AG08395 (cell line): ENCODE measurements around the gene DNAJC6.
"Not testable (repeated sequence)": the region's sequence is repeated elsewhere in the genome, so short reads cannot be mapped to it uniquely, and the experiment has no call there.

Experiments
- DNase-seq: peaks from one replicate; pipeline ENCODE4 v3.0.0; 2012; ENCODE audit warnings: mixed read lengths, low spot score

The DNAJC6 gene

DNA sequence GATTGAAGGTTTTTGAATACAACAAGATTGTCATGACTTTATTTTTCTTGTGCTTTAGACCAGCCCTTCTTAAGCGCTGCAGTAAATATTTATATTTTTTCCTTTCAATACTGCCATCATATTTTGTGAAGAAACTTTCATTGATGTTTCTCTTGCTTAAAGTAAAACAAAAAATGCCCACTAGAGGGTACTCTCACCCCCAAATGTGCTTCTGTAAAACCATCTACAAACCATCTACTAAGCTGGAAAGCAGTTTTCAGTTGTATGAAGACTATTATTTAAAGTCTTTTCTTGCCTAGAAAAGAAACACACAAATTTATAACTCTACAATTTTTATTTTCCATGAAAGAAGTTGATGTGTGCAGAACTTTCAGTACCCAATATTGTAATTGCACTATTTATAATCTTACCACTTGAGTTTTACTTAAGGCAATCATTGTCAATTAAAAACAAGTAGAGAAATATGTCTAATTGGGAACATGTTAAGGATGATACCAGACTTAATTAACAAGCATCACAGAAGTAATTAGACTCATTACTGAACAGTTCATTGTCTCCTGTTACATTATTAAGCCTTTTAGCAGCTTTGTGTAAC is 121.9 kb downstream of the DNAJC6 start:
- DNase-seq, result peak; percentile 27

DNA sequence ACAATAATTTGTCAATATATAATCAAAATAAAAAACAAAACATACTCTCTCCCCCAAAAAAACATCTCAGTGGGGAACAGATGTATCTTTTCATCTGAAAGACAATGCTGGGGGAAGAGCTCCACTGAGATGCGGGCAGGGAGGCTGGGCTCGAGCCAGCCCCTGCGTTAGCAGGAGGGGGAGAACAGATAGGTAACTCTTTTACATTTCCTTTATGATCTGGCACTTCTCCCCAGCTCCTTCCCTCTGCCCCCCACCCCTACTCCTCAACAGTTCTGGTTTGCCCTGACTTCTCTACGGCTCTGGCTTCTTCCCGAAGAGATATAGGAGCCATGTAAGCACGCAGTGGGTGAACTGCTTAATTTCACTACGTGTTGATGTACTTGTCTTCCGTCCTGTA is 123.6 kb downstream of the DNAJC6 start:
- DNase-seq, result no peak

DNA sequence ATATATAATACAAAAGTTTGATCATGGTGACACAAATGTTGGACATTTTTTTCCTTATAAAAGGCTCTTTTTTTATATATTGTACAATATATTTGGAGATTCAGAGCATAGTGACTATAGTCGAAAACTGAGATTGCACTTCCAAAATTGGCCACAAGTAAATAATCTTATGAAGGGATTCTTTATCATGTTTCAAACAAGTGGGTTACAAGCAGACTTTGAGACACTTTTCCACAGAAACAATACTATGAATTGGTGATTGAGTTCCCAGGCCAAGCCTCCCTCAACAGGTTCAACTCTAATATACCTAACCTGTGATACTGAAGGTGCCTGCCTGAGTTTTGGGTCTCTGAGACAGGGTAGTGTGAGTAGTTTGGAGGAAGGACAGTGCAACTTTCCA is 124.9 kb downstream of the DNAJC6 start:
- DNase-seq, result no peak

DNA sequence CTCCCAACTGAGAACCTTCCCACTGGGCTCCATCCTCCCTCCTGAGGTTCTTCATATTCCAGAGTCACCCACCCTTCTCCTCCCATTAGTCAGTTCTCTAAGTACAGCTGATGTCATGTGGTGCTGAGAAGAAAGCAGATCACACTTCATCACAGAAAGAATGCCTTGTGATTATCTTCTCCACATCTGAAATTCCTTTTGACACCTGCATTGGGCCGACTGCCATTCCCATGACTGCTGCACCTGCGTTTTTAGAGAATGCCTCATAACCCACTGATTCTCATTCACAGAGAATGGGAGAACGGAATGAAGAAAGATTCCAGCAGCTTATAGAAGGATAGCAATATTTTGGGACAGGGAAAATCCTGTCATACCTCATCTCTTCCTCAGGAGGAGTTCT is 125.4 kb downstream of the DNAJC6 start:
- no peak for DNase-seq

DNA sequence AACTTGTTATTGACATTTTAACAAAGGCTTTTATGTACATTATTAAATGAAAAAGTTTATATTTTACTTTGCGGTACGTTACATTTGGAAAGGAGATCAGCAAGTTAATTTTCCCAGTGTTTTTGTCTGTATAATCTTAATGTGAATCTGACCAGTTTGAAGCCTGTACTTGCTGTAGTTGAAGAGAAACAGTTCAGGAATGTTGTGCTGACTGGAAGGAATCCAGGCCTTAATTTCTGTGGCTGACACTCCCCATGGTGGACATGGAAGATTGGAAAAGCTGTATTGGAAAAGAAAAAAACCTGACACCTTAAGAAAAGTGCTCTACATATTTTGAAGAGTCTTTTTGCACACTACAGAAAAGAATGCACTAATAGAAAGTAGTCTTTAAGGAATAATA is 126.6 kb downstream of the DNAJC6 start:
- DNase-seq, result peak; percentile 72

DNA sequence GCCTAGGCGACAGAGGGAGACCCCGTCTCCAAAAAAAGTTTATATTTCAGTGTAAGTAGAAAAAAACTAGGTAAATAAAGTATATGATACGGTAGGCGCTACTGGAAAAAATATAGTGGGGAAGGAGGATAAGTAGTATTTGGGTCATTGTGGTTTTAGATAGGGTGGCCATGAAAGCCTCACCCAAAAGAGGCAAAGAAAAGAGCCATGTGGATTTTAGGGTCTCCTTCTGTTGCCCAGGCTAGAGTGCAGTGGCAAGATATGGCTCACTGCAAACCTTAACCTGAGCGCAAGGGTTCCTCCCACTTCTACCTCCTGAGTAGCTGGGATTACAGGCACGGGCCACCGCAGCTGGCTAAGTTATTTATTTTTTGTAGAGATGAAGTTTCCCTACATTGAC is 128.3 kb downstream of the DNAJC6 start:
- DNase-seq, result no peak

DNA sequence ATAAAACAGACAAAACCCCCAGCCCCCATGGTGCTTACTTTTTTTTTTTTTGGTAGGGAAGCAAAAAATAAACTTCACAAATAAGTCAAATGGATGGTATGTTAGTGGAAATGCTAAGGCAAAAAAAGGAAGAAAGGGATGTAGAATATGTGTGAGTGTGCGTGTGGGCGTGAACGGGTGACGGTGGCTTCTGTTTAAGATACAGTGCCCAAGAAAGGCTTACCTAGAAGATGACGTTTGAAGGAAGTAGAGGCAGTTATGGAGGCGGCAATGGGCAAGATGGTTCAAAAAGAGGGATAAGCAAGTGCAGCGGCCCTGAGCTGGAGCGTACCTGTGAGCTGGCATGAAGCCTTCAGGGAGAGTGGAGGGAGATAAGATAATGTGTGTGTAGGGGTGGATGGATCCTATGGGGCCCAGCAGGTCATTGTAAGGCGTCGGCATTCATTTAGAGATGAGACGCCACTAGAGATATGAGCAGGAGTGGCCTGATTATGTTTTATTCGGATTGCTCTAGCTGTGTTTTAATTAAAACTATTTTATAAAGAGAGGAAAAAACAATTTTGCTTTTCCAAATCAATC is 131.1 kb downstream of the DNAJC6 start:
- DNase-seq, result no peak

DNA sequence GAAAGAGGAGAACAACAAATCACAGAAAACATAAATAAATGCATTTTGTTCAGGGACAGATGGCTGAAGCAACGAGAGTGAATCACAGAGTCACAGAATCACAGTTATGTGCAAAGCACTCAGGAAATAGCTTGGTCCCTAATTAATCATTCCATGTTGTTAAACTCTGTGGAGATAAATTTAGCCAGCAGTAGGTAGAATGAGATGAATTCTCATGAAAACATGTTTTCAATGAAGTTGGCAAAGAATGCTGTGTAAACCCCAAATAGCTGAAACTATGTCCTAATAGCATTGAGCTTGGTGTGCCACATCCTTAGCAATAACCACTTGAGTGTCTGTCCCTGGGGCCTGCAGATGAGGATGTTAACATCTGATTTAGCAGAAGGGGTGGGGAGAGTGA is 131.6 kb downstream of the DNAJC6 start:
- DNase-seq, result peak; percentile 78

DNA sequence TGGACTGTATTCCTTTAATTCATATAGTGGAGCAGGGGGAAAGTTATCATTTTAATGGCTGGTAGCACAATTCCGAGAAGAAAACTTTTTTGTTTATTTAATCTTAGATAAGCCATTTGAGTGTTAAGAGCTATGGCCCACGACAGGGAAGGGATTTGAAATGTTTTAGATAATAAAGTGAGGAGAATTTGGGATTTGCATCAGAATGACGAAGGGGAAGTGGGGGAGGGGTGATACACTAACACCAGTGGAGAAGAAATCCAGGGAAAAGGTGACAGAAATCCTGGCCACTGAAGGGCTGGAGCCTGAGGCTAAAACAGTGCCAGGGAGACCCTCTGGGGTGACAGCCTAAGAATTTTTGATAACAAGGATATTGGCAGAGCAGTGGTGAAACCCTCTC is 132.1 kb downstream of the DNAJC6 start:
- no peak for DNase-seq

DNA sequence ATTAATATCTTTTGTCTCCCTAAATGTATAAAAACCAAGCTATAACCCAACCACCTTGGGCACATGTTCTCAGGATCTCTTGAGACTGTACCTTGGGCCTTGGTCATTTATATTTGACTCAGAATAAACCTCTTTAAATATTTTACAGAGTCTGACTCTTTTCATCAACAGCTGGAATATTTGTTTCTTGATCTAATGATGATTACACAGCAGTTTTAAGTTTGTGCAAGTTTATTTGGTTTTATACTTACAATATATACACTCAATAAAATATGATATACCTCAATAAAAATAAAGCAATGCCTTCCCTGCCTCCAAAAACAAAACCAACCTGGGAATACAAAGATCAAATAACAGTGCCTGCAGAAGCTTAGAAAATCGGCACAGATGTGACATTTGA is 133.1 kb downstream of the DNAJC6 start:
- no peak for DNase-seq

DNA sequence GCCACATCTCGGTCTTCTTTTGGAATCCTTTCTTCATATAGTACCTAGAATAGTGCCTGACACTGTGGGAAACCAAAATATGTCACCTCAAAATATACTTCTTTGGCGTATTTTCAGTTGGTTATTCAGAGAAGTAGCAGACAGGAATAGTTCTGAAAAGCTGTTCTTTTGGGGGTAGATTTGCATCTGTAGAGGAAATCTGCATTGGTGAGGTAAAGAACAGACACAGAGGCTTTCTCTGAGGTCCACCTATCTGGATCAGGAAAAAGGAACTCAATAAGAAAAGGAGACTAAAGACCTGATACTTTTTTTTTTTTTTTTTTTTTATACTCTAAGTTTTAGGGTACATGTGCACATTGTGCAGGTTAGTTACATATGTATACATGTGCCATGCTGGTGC is 134.3 kb downstream of the DNAJC6 start:
- DNase-seq, result no peak

DNA sequence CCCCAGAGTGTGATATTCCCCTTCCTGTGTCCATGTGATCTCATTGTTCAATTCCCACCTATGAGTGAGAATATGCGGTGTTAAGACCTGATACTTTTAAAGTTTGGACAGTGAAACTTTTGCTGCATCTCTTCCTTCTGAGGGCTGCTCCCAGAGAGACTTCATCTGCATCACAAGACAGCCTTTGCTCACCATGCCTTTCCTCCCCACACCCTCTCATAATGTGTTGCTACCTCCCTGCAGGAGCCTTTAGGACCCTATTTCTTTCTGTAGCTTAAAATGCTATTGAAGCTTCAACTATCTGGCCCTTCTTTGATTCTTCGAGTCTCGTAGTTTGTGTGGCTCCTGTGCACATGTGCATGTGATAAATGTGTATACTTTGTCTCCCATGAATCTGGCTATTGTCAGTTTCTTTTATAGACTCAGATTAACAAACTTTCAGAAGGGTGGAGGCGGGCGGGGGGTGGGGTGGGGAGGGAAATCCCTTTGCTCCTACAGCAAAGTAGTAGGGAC is 134.8 kb downstream of the DNAJC6 start:
- no peak for DNase-seq

DNA sequence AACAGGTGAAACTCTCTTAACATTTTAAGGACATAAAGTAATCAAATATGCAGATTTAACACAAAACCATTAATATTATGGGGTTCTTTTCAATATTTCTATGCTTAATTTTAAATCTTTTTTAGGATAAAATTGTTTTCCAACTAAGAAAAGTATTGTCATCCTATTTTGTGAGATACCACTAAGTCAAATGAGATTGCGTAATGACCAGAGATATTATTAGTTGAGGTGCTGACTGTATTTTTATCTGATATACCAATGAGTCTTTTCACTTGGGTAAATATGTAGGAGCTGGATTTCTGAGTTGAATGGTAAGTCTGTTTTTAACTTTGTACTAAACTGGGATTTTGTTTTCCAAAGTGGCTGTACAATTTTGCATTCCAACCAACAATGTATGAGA is 136.5 kb downstream of the DNAJC6 start:
- DNase-seq, result no peak

DNA sequence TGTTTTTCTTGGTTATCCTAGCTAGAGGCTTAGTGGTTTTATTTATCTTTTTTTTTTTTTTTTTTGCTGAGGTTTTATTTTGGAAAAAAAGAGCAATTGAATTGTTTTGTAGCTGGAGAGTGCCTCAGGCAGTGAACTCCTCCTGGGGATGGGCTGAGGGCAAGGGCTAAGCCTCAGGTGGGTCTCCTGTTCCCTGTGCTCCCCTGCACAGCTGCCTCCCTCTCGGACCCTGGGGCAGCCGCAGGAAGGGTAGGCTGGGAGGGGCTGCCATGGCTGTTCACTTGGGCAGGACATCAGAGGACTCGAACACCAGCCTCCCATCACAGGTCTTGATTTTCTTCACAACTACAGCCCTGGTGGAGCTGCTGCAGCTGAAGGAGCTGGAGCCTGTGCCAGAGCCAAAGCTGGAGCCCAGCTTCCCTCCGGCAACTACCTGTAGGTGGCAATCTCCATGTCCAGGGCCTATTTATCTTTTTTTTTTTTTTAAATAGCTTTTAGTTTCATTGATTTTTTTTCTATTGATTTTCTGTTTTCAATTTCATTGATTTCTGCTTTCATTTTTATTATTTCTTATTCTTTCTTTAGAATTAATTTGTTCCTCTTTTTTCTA is 140.0 kb downstream of the DNAJC6 start:
- DNase-seq, result no peak

DNA sequence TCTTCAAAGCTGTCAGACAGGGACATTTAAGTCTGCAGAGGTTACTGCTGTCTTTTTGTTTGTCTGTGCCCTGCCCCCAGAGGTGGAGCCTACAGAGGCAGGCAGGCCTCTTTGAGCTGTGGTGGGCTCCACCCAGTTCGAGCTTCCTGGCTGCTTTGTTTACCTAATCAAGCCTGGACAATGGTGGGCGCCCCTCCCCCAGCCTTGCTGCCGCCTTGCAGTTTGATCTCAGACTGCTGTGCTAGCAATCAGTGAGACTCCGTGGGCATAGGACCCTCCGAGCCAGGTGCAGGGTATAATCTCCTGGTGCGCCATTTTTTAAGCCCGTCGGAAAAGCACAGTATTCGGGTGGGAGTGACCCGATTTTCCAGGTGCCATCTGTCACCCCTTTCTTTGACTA is 146.3 kb downstream of the DNAJC6 start:
- DNase-seq, result not testable (repeated sequence)

DNA sequence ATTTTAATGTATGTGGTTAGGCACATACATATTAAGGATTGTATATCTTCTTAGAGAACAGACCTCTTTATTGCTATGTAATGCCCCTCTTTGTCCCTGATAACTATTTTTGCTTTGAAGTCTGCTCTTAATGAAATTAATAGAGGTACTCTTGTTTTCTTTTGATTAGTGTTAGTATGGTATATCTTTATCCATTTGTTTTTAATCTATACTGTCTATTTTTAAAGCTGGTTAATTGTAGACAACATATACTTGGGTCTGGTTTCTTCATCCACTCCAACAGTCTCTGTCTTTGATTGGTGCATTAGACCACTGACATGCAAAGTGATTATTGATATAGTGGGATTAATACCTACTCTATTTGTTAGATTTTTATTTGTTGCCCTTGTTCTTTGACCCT is 147.1 kb downstream of the DNAJC6 start:
- DNase-seq, result no peak

DNA sequence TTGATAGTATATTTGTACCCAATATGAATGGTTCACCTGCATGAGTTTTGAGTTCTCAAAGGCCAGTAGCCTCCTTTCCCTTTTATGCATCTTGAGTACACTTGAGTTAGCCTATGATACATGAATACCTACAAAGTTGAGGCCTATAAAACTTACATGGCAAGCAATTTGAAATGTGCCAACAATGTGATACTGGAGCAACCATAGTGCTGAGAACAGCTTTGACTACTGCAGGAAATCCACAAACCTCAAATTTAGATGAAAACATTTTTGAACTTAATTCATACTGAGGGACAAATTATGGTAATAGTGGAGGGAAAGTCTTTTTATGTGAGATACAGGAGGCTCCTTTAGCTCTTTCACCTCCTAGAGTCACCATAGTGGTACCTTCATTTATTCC is 148.5 kb downstream of the DNAJC6 start:
- DNase-seq, result no peak

DNA sequence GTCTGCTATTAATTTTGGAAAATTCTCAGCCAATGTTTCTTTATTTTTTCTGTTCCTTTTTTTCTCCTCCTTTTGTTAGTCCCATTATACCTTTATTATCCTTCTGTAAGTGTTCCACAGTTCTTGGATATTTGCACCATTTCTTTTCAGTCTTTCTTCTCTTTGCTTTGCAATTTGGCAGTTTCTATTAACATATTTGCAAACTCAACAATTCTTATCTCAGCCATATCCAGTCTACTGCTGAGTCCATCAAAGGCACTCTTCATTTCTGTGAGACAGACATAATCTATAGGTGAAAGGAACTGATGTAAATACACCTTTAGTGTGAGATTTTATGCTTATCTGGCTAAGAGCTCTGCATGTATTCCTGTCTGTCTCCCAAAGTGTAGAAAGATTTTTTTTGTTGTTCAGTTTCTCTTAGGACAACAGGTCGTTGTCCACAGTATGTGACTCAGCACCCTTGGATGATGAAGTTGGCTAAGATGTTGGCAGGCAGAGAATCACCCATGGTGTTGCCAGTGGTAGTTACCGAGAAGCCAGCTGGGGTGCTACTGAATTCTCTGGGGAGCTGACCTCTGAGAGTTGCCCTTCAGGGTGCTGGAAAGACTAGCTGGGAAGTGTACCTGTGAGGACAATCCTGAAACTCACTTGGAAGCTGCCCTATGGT is 149.5 kb downstream of the DNAJC6 start:
- peak; percentile 41 for DNase-seq

DNA sequence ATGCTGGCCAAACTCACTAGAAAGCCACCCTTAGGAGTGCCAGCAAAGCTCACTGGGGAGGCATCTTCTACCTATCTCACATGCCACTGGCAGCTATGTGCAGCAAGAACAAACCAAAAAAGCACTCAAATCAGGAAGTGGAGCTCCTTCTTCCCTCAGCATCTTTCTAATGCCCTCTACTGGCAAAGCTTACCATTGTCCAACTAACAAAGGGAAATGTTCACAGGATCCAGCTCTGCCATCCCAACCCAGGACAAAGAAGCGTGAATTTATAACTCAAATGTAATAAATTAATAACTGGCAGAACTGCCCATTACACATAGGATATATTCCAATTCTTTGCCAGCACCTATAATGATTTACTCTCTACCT is 150.0 kb downstream of the DNAJC6 start:
- peak; percentile 48 for DNase-seq
